ENCODE measurements around the gene NUPR1. TPM values are rescaled to one million over a fixed set of nuclear protein-coding genes. Genes with fewer than 3 reads are reported as not detected.
"Not testable (repeated sequence)": the region's sequence is repeated elsewhere in the genome, so short reads cannot be mapped to it uniquely, and the experiment has no call there.

The NUPR1 gene
- polyA plus RNA-seq, 1 of the 3 experiments (the other 2 are of a cell fraction), result 0.61 TPM

GRCh38 chr16:28569021-28569420, 30.2 kb upstream of the NUPR1 start:
- TF ChIP-seq ZBTB33 (IDR thresholded peaks at IDR 0.05; ENCODE audit: borderline replicate concordance, low read depth), result no peak
- TF ChIP-seq RFX5 (IDR thresholded peaks at IDR 0.05; ENCODE audit: low read length), result no peak
- no peak for TF ChIP-seq ELF1 (IDR thresholded peaks at IDR 0.05)
- TF ChIP-seq JUND (IDR thresholded peaks at IDR 0.05), result no peak
- TF ChIP-seq MXI1 (IDR thresholded peaks at IDR 0.05; ENCODE audit: low read depth, low read length), result no peak
- no peak for TF ChIP-seq TAF1 (IDR thresholded peaks at IDR 0.05; ENCODE audit: borderline replicate concordance, low read depth, low read length)
- H3F3A ChIP-seq (replicated peaks; ENCODE audit: insufficient read depth), result no peaks in the 10 kb centered on the region
- H3K9ac ChIP-seq, result no peak overlapping the region
- H3K36me3 ChIP-seq (replicated peaks in 1 of 2; ENCODE audit: control insufficient read depth in 1 of 2, insufficient read depth in 2 of 2, low read length in 1 of 2), result peaks cover 0 to 6% of the 10 kb centered on the region in 2 experiments
- ChIA-PET CTCF (interaction anchor here (0.9 to 1.0 kb wide), 2 partner anchors 14 kb away, joined by 3 read pairs; no protein-coding TSS in a partner anchor), POLR2A (no interaction called here)
- 93% methylated on average over 5 of the region's 5 CpGs for WGBS (ENCODE audit: low lambda C conversion rate)
- H3K4me3 ChIP-seq (ENCODE audit: low read depth in 2 of 2, low read length in 1 of 2), result no peak overlapping the region
- 0 out of 2 replicates have a peak, but pooled peaks cover 11% of the 10 kb centered on the region for H3K79me2 ChIP-seq (ENCODE audit: insufficient read depth)
- H3K27ac ChIP-seq (ENCODE audit: low read depth in 2 of 2, low read length in 1 of 2), result no peak overlapping the region
- H2AFZ ChIP-seq (ENCODE audit: low read depth), result no peak overlapping the region
- DNase-seq, result no peak
- H3K27me3 ChIP-seq (ENCODE audit: insufficient read depth), result no peaks in the 10 kb centered on the region
- H4K20me1 ChIP-seq (ENCODE audit: insufficient read depth), result no peaks in the 10 kb centered on the region
- H3K9me2 ChIP-seq, result no peaks in the 10 kb centered on the region
- H3K4me1 ChIP-seq (ENCODE audit: control insufficient read depth in 1 of 2, insufficient read depth in 2 of 2, low read depth in 1 of 2, low read length in 1 of 2), result peaks cover 0 to under 1% of the 10 kb centered on the region in 2 experiments; a peak in 1 of 4 replicates
- H3K4me2 ChIP-seq, result no peak overlapping the region
- no peaks in the 10 kb centered on the region for H3K9me3 ChIP-seq

GRCh38 chr16:28567292-28567691, 28.5 kb upstream of the NUPR1 start:
- 95% methylated on average over 2 of the region's 2 CpGs for WGBS (ENCODE audit: low lambda C conversion rate)
- peaks cover 0 to 6% of the 10 kb centered on the region in 2 experiments for H3K36me3 ChIP-seq (replicated peaks in 1 of 2; ENCODE audit: control insufficient read depth in 1 of 2, insufficient read depth in 2 of 2, low read length in 1 of 2)

GRCh38 chr16:28566233-28566925, 27.6 kb upstream of the NUPR1 start:
- H3K79me2 ChIP-seq (ENCODE audit: insufficient read depth), result 0 out of 2 replicates have a peak, but pooled peaks cover 11% of the 10 kb centered on the region
- H3K36me3 ChIP-seq (replicated peaks in 1 of 2; ENCODE audit: control insufficient read depth in 1 of 2, insufficient read depth in 2 of 2, low read length in 1 of 2); H3K27ac ChIP-seq (ENCODE audit: low read depth in 2 of 2, low read length in 1 of 2); H3K9me2 ChIP-seq; POLR2A ChIA-PET; H3K4me3 ChIP-seq (ENCODE audit: low read depth in 2 of 2, low read length in 1 of 2); H3K4me1 ChIP-seq (ENCODE audit: control insufficient read depth in 1 of 2, insufficient read depth in 2 of 2, low read depth in 1 of 2, low read length in 1 of 2); H3K4me2 ChIP-seq; H4K20me1 ChIP-seq (ENCODE audit: insufficient read depth); H3F3A ChIP-seq (replicated peaks; ENCODE audit: insufficient read depth); H3K9me3 ChIP-seq; H3K9ac ChIP-seq; H2AFZ ChIP-seq (ENCODE audit: low read depth); DNase-seq; CTCF ChIA-PET; H3K27me3 ChIP-seq (ENCODE audit: insufficient read depth): not testable (repeated sequence)
- 100% methylated on average over 3 of the region's 4 CpGs for WGBS (ENCODE audit: low lambda C conversion rate)

More at GRCh38 chr16:28567292-28567691, 28.5 kb upstream of the NUPR1 start:
- CTCF ChIA-PET, result no interaction called here
- POLR2A ChIA-PET, result no interaction called here
- H3K27me3 ChIP-seq (ENCODE audit: insufficient read depth), result no peaks in the 10 kb centered on the region
- TF ChIP-seq GATA2 (CRISPR knock-in tag; IDR thresholded peaks at IDR 0.05), result no peak
- no peak for TF ChIP-seq MEF2A (IDR thresholded peaks at IDR 0.05; ENCODE audit: borderline replicate concordance, low read depth)
- no peak for TF ChIP-seq FOSL2 (IDR thresholded peaks at IDR 0.05; ENCODE audit: borderline replicate concordance, low read depth)
- no peak for TF ChIP-seq JUND (IDR thresholded peaks at IDR 0.05)
- no peak for TF ChIP-seq TEAD4 (IDR thresholded peaks at IDR 0.05; ENCODE audit: borderline replicate concordance, insufficient read depth)
- TF ChIP-seq MAX (IDR thresholded peaks at IDR 0.05; ENCODE audit: low read depth), result no peak
- H3K27ac ChIP-seq (ENCODE audit: low read depth in 2 of 2, low read length in 1 of 2), result no peak overlapping the region
- no peaks in the 10 kb centered on the region for H3K9me3 ChIP-seq
- no peaks in the 10 kb centered on the region for H3K9me2 ChIP-seq
- no peaks in the 10 kb centered on the region for H3F3A ChIP-seq (replicated peaks; ENCODE audit: insufficient read depth)
- 0 out of 2 replicates have a peak, but pooled peaks cover 11% of the 10 kb centered on the region for H3K79me2 ChIP-seq (ENCODE audit: insufficient read depth)
- no peak overlapping the region for H2AFZ ChIP-seq (ENCODE audit: low read depth)
- no peak overlapping the region for H3K9ac ChIP-seq
- H3K4me2 ChIP-seq, result no peak overlapping the region
- H3K4me1 ChIP-seq (ENCODE audit: control insufficient read depth in 1 of 2, insufficient read depth in 2 of 2, low read depth in 1 of 2, low read length in 1 of 2), result peaks cover 0 to 3% of the 10 kb centered on the region in 2 experiments; a peak in 1 of 4 replicates
- no peak for DNase-seq
- H4K20me1 ChIP-seq (ENCODE audit: insufficient read depth), result no peaks in the 10 kb centered on the region
- H3K4me3 ChIP-seq (ENCODE audit: low read depth in 2 of 2, low read length in 1 of 2), result no peak overlapping the region

Measured in SK-N-SH (cell line).